Progenitor cell of endocrine pancreas (in vitro differentiated cells): ENCODE measurements around the gene RAD51B. TPM values are rescaled to one million over a fixed set of nuclear protein-coding genes. Genes with fewer than 3 reads are reported as not detected.

ENCODE experiments used
- DNase-seq: peaks from one replicate; pipeline ENCODE4 v3.0.0; 2021; ENCODE audit warnings: low spot score; ENCODE audit not compliant: unreplicated experiment
- H3K27ac Mint-ChIP-seq: 2 replicates; pipeline ENCODE4 v1.8.0; 2021; ENCODE audit warnings: mild to moderate bottlenecking, moderate library complexity, mixed read lengths
- H3K27me3 Mint-ChIP-seq: 2 replicates; pipeline ENCODE4 v1.8.0; 2021; ENCODE audit warnings: mixed read lengths
- H3K36me3 Mint-ChIP-seq: 2 replicates; pipeline ENCODE4 v1.8.0; 2022; ENCODE audit warnings: mixed read lengths; ENCODE audit not compliant: insufficient read depth
- H3K4me1 Mint-ChIP-seq: 2 replicates; pipeline ENCODE4 v1.8.0; 2021; ENCODE audit warnings: low read depth, mixed read lengths
- H3K4me3 Mint-ChIP-seq: 2 replicates; pipeline ENCODE4 v1.8.0; 2021; ENCODE audit warnings: low read depth, mild to moderate bottlenecking, moderate library complexity, mixed read lengths
- H3K9me3 Mint-ChIP-seq: 2 replicates; pipeline ENCODE4 v1.8.0; 2021; ENCODE audit warnings: low read depth, mixed read lengths
- total RNA-seq: library from RNA; stranded (reverse); gene quantifications from 2 replicates; pipeline ENCODE4 v1.2.1, GENCODE V29; 2021
- TF ChIP-seq, protein P1 (sequence below): fragments of 200-600 bp; sonication (generic); IDR thresholded peaks from one replicate; pipeline ENCODE4 v1.5.0; 2021; ENCODE audit warnings: antibody characterized with exemption, mild to moderate bottlenecking; ENCODE audit not compliant: unreplicated experiment

RAD51B gene
- total RNA-seq, 1 donor from 2014 or later: 24.7 TPM

DNA sequence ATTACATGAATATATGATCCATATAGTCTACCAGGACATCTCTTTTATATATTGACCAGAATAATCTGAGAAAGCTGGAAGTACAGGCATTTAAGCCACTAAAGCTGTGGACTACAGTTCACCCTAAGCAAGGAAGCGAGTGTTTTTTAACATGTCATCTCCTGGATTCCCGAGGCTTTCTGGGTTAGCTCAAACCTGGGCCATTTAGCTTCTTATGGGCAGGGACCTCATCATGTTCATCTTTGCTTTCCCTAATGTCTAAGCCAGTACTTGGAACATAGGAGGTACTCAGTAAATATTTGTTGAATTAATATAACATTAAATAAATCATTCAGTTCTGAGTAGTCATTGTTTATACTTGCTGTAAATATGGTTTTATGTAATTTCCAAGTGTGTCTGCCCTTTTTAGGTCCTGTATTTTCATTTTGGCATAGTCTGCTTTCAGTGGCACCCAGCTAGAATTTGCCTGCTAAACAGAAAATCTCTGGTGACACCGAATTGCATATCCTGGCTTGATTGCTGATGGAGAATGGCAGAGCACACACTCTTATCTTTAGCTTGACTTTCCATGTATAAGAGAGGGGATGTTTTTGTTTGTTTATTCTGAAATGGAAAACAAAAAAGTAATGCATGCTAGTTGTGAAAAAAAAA lies 628.8 kb downstream of the RAD51B start:
- no peaks in the 10 kb centered on the region for H3K9me3 Mint-ChIP-seq

GRCh38 chr14:68449561-68450181 lies 630.1 kb downstream of the RAD51B start:
- no peaks in the 10 kb centered on the region for H3K27me3 Mint-ChIP-seq

More for the DNA sequence above, 628.8 kb downstream of the RAD51B start:
- no peak for DNase-seq
- peak overlapping the region; percentile 44 for H3K27ac Mint-ChIP-seq
- peaks cover 13% of the 10 kb centered on the region for H3K4me1 Mint-ChIP-seq
- TF ChIP-seq, protein P1, sequence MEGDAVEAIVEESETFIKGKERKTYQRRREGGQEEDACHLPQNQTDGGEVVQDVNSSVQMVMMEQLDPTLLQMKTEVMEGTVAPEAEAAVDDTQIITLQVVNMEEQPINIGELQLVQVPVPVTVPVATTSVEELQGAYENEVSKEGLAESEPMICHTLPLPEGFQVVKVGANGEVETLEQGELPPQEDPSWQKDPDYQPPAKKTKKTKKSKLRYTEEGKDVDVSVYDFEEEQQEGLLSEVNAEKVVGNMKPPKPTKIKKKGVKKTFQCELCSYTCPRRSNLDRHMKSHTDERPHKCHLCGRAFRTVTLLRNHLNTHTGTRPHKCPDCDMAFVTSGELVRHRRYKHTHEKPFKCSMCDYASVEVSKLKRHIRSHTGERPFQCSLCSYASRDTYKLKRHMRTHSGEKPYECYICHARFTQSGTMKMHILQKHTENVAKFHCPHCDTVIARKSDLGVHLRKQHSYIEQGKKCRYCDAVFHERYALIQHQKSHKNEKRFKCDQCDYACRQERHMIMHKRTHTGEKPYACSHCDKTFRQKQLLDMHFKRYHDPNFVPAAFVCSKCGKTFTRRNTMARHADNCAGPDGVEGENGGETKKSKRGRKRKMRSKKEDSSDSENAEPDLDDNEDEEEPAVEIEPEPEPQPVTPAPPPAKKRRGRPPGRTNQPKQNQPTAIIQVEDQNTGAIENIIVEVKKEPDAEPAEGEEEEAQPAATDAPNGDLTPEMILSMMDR: no peak
- no peak overlapping the region for H3K4me3 Mint-ChIP-seq
- H3K36me3 Mint-ChIP-seq: no peaks in the 10 kb centered on the region
- H3K27me3 Mint-ChIP-seq: no peaks in the 10 kb centered on the region

GRCh38 chr14:68450391-68451120 lies 631.0 kb downstream of the RAD51B start:
- TF ChIP-seq, protein P1: no peak
- Mint-ChIP-seq H3K36me3 (peaks cover 7% of the 10 kb centered on the region), H3K27ac (no peak overlapping the region), H3K4me3 (no peak overlapping the region), H3K9me3 (peaks cover 4% of the 10 kb centered on the region), H3K27me3 (no peaks in the 10 kb centered on the region), H3K4me1 (peaks cover 13% of the 10 kb centered on the region)
- DNase-seq: no peak

More at GRCh38 chr14:68449561-68450181, 630.1 kb downstream of the RAD51B start:
- H3K4me1 Mint-ChIP-seq: peaks cover 13% of the 10 kb centered on the region
- peak overlapping the region; percentile 21 for H3K27ac Mint-ChIP-seq
- TF ChIP-seq, protein P1: no peak
- DNase-seq: no peak
- H3K4me3 Mint-ChIP-seq: no peak overlapping the region
- peaks cover 3% of the 10 kb centered on the region for H3K9me3 Mint-ChIP-seq
- H3K36me3 Mint-ChIP-seq: peaks cover 2% of the 10 kb centered on the region

GRCh38 chr14:68451696-68452373 lies 632.3 kb downstream of the RAD51B start:
- no peaks in the 10 kb centered on the region for H3K27me3 Mint-ChIP-seq
- TF ChIP-seq, protein P1: no peak
- H3K27ac Mint-ChIP-seq: peak overlapping the region; percentile 23
- H3K4me3 Mint-ChIP-seq: no peak overlapping the region
- H3K9me3 Mint-ChIP-seq: peaks cover 11% of the 10 kb centered on the region
- peaks cover 13% of the 10 kb centered on the region for H3K4me1 Mint-ChIP-seq
- H3K36me3 Mint-ChIP-seq: peaks cover 12% of the 10 kb centered on the region
- no peak for DNase-seq

DNA sequence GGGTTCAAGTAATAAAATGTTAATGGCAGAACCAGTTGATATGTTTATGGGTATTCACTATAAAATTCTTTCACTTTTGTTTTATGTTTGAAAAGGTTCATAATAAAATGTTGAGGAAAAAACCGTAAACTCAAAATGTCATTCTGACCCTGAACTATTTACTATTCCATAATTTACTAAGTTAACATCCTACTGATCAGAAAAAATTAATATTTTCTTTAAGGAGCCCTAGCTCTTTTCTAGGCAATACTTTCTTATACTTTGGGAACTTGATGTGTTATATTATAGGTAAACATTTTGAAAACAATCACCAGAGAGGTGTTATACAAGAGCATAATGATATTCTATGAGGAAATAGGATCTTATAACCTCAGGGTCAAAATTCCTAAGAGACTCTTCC lies 638.7 kb downstream of the RAD51B start:
- Mint-ChIP-seq H3K27ac (no peak overlapping the region), H3K4me1 (peaks cover 10% of the 10 kb centered on the region), H3K4me3 (no peak overlapping the region), H3K27me3 (no peaks in the 10 kb centered on the region), H3K36me3 (peaks cover 12% of the 10 kb centered on the region), H3K9me3 (peaks cover 11% of the 10 kb centered on the region)
- TF ChIP-seq, protein P1: no peak
- DNase-seq: no peak
